ENCODE data around the gene LBX2.

LBX2 gene, protein sequence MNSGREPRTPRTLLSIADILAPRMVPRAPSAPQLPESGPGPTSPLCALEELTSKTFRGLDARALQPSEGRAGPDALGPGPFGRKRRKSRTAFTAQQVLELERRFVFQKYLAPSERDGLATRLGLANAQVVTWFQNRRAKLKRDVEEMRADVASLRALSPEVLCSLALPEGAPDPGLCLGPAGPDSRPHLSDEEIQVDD

DNA sequence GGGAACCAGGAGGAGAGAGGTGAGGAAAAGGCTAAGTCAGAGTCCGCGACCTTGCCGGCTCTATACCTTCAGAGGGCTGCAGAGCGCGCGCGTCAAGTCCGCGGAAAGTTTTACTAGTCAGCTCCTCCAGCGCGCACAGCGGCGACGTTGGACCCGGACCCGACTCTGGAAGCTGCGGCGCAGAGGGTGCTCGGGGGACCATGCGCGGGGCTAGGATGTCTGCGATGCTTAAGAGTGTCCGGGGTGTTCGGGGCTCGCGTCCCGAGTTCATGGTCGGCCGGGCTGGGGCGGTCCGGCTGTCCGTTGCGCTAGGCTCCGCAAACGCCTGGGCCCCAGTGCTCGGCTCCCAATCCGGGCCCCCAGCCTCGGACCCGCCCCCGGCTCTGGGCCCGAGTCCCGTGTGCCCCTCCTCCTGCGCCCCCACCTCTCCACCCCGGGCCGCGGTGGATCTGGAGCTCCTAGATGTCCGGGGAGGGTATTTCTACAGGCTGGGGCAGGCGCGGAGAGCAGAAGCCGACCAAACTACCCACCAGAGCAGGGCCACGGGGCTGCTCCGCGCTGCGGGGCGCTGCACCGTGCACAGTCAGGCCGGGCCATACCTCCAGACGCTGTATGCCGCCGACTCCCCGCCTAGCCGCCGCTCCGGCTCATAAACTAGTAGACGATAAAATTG lies at the start of gene LBX2:
TSS of gene LBX2 (minus strand) at position 337 of the 673 bp plus-strand sequence. CDS start at position 271, 66 bp downstream.
- DNase-seq, result peak; percentile 41

DNA sequence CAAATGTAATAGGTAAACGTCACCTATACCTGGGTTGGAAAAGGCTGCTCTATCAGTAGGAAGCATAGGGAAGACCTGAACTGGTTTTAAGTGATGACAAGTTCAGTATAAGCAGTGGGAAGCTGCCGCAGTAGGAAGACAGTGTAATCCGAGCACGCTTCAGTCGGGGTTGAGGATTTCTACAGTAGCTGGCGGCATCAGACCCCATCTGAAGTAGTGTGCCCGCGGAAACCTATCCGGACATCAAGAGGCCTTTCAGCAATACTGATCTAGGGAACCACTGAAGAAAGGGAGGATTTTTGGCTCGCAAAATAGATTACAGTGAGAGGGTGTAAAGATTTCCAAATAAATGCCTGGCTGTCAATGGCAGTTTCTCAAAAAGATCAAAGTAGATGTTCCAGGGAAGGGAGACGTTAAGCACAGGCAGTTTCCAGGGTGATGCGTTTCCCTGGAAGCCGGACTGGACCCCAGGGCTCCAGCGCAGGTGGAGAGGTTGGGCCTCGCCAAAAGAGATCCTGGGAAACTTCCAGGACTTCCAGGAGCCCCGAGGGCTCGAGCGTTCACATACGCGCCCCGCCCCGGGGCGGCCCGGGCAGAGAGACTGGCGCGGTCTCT lies 49.0 kb upstream of the LBX2 start:
- DNase-seq, result no peak

DNA sequence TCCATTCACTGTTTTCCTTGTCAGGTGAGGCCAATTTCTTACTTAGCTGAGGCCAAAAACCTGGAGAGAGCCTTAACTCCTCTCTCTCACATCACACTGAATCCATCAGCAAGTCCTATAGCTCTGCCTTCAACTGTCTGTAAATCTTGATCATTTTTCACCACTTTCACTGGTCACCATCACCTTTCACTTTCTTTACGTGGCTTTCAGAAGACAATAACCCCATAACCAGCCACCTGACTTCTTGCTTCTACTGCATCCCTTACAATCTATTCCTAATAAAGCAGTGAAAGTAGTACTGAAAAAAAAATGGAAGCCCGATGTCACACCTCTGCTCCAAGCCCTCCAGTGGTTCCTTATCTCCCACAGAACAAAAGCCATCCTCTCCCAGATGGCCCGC lies 46.6 kb upstream of the LBX2 start:
- DNase-seq, result no peak

DNA sequence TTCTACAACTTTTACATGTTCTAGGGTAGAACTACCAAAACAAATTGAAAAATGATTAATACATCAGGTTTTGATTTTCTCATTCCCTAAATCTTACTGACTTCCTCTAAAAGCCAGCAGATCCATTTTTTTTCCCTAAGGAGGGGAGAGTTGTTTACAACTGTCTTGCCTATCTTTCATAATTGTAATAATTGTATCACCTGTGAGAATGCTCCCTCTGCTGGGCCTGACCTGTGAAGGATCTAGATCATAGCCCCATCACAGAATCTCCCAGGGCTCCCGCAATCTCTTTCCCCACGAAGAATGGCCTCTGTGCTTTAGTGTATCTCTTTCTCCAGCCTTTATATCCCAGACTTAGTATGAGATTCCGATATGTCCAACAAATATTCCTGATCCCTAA lies 45.2 kb upstream of the LBX2 start:
- no peak for DNase-seq

DNA sequence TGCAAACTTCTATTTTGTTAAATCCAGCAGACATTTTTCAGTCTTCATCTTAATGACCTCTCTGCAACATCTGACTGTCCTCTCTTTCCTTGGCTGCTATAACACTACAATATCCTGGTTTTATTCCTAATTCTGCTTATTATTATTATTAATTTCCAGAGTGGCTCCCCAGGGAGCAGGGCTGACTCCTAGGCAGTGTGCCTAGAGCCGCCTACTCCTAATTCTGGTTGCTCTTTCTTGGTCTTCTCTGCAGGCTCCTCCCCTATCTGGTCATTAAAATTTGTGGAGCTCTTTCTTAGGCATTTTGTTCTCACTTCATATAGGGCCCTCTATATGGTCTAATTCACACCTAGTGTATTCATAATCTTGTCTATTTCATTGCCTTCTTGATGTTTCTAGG lies 43.6 kb upstream of the LBX2 start:
- DNase-seq, result no peak

DNA sequence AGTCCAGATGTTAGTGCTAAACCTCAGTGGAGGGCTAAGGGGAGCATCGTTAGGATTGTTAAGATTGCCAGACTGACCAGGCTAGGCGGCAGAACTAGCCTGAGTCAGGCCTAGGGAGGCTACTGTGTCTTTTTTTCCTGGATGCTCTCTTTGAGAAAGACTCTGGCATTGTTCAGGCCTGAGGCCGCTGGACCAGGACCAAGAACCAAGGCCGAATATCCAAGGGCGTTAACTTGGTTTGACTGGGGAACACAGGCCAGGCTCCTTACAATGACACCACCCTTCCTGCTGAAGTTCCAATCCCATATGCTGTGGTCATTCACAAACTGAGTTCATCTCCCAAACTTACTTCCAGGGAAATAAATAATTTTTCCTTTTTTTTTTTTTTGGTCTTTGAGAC lies 40.9 kb upstream of the LBX2 start:
- DNase-seq, result no peak

DNA sequence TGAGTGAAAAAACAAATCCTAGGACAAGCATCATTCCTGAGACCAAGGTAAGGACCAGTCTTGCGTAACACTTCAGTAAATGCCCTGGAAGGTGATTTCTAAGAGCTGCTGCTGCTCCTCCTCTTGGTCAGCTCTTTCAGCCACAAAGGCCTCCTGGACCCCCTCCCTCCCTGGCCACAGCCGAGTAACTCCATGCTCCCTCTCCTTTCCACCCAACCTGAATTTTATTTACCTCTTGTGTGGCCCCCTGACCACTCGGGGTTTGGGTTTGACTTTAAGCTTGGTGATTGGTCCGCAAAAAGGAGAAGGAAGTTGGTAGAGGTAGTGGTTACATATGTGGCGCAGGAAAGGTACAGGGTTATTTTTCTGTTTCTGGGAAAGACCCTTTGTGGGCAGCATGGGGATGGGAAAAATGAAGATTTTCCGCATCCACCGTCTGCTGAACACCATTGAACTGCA lies 39.5 kb upstream of the LBX2 start:
- DNase-seq, result no peak

DNA sequence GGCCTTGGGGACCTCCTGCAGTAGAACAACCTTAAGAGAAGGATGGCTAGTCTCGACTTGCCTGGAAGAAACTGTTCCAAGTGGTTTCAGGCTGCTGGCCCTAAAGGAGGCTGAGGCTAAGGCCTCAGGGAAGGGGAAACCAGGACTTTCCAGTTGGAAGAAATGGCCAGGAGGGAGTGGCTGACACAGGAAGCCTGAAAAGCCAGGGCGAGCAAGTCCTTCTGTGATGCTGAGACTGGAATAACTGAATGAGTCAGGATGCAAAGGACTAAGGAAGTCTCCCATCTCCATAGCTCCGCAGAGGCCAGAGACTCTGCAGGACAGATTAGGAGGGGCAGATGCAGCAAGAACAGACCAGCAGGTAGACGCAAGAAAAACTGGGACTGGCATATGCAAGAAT lies 37.7 kb upstream of the LBX2 start:
- no peak for DNase-seq

DNA sequence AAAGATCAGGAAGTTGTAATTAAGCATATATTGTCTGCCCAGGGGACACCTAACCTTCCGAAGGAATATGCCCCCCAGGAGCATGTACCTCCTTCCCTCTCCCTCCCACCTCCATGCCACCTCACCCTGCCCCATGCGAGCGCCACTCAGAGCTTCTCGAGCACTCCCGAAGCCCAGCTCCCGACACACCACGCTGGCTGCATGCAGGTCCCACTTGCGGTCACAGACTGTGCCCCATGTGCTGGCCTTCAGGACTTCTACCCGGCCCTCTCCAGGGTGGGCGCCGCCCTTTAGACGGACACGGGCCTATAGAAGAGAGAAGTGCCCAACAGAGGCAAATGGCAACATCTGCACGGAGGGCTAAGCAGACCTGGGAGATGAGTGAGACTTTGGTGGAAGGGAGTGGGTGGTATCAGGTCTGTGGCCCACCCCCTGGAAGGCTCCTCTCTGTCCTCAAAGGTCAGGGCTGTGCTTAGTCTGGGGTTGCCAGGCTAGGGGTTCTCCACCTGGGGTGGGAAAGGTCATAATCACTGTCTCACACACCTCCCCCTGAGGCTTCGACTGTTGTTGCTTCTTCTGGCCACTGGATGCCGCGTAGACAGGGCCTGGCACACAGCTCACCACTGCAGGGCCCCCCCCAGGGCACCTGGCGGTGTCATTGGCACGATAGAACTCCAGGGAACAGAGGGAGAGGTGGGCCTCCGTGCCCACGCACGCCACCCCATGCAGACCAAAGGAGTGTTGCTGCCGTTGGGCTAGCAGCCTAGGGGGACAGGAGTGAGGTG lies 37.0 kb upstream of the LBX2 start:
- no peak for DNase-seq

DNA sequence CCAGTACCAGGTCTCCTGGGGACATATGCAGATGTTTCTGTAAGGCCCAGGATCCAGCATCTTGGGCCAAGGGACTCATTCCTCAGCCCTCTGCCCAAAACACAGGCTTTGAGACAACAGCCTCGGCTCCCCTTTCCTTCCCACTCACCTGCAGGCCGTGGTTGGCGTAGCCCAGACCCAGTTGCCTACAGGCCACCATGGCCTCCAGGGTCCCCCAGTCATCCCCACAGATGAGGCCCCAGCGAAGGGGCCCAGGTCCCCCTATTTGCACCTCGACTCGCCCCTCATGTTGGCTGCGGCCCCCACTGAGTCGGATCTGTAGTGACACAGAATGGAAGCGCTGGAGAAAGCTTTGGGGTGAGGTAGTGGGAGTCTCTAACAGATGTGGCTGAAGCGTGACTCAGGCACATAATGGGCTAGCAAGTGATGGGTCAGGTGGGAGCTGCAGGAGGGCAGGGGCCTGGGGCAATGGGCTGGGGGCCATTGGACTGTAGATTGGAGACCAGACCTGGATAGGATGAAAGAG lies 36.1 kb upstream of the LBX2 start:
- DNase-seq, result no peak

DNA sequence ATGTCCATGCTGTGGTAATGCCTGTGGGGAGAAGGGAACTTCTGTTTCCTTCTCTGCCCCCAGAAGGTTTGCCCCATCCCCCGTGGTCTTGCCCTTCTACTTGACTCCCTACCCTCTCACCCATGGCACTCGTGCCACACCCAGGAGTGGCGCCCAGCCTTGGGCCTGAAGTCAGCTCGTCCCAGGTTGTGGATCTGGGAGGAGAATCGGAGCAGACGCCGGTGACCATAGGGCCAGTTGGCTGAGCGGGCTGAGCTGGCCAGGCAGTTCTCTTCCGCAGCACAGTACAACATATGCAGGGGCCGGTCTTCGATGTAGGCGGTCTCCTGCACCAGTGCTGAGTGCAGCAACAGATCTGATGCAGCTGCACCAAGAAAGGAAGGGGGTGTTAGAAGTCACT lies 35.0 kb upstream of the LBX2 start:
- DNase-seq, result no peak

DNA sequence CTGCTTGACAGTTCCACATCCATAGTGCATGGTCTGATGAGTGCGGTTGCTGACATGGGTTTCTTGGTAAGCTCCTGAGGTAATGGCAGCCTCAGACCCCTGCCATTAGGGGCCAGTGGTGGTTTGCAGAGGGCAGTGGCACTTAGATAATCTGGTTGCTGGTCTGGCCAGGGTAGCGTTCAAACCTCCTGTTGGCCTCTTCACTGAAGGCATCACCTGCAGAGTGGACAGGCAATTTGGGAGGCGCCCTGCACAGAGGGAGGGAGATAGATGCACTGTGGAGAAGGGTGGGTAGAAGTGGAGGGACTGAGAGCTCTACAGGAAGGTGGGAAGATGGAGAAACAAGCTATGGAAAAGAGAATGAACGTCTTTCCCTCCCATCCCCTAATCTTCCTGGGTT lies 34.1 kb upstream of the LBX2 start:
- no peak for DNase-seq

DNA sequence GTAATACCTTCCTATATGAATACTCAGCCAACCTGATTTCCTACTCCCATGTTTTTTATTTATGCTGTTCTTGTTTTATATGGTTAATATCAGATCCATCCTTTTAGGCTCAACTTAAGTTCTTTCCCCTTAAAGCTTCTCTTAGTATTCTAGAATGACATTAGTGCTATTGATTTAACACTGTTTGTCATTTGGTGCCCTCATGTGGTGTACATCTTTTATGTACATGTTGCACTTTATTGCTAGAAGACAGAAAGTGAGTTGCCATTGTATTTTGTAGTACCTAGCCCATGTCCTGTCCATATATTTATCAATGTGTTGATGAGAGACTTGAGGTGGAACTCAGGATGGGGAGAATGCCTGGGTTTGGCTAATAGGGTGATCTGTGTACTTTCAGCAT lies 32.8 kb upstream of the LBX2 start:
- no peak for DNase-seq

DNA sequence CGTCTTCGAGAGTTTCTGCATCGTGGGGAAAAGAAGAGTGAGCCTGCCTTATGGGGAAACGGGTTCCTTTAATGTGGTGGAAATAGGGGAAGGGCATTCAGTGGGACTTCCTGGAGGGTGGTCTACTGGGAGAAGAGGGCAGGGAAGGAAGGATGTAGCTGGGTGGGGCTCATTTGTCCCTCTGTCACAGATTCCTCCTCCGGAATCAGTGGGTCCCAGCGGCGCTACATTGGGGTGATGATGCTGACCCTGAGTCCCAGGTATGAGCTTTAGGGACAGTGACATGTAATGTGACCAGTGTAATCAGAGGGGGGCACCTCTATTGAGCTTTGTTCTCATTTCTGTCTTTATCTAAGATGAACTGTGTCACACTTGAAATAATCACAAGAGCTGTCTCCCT lies 32.3 kb upstream of the LBX2 start:
- no peak for DNase-seq

DNA sequence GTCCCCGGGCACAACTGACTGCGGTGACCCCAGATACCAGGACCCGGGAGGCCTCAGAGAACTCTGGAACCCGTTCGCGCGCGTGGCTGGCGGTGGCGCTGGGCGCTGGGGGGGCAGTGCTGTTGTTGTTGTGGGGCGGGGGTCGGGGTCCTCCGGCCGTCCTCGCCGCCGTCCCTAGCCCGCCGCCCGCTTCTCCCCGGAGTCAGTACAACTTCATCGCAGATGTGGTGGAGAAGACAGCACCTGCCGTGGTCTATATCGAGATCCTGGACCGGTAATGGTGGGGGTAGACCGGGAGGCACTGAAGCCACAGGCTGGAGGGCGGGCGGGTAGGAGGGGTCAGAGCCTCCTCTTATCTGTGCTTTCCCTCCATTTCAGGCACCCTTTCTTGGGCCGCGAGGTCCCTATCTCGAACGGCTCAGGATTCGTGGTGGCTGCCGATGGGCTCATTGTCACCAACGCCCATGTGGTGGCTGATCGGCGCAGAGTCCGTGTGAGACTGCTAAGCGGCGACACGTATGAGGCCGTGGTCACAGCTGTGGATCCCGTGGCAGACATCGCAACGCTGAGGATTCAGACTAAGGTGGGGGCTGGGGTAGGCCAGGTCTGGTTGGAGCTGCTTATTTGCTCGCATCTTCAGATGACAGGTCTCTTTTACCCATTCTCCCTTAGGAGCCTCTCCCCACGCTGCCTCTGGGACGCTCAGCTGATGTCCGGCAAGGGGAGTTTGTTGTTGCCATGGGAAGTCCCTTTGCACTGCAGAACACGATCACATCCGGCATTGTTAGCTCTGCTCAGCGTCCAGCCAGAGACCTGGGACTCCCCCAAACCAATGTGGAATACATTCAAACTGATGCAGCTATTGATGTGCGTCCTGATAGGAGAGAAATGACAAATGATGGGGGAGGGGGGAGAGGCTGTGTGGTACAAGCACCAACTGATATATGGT lies 31.1 kb upstream of the LBX2 start:
- peak; percentile 43 for DNase-seq

DNA sequence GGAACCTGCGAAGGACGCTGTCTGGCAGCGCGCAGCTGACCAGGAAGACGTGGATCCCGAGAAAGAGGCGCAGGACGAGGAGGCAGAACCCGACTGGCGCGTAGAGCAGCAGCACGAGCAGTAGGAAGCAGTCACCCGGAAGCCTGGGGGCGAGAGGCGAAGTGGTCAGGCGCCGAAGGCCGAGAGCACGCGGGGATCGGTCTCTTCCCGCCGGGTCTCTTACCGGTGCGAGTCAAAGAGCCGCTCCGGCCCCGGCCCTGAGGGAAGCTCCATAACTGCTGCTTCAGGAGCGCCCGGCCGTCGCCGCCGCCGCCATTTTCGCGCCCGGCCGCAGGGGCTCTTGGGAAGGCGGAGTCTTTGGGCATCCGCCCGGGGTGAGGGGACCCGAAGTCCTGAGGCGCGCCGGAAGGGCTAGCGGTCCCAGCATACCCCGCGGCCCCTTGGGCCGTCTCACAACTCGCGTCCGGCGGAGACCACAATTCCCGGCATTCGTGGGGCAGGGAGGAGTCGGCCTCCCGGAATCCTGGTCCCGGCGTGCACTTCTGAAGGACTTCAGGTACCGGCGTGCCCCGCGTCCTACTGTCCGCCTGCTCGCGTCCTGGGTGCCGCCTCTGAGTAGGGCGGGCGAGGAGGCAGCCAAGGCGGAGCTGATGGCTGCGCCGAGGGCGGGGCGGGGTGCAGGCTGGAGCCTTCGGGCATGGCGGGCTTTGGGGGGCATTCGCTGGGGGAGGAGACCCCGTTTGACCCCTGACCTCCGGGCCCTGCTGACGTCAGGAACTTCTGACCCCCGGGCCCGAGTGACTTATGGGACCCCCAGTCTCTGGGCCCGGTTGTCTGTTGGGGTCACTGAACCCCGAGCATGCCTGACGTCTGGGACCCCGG lies 30.2 kb upstream of the LBX2 start, which contains the start of the genes AUP1 and HTRA2:
TSS of gene AUP1 (minus strand) at position 350 of the 882 bp plus-strand sequence. CDS start at position 273, 77 bp downstream.
TSS of gene HTRA2 (plus strand) at position 577 of the 882 bp plus-strand sequence. CDS start at position 651, 74 bp downstream.
- peak; percentile 81 for DNase-seq

DNA sequence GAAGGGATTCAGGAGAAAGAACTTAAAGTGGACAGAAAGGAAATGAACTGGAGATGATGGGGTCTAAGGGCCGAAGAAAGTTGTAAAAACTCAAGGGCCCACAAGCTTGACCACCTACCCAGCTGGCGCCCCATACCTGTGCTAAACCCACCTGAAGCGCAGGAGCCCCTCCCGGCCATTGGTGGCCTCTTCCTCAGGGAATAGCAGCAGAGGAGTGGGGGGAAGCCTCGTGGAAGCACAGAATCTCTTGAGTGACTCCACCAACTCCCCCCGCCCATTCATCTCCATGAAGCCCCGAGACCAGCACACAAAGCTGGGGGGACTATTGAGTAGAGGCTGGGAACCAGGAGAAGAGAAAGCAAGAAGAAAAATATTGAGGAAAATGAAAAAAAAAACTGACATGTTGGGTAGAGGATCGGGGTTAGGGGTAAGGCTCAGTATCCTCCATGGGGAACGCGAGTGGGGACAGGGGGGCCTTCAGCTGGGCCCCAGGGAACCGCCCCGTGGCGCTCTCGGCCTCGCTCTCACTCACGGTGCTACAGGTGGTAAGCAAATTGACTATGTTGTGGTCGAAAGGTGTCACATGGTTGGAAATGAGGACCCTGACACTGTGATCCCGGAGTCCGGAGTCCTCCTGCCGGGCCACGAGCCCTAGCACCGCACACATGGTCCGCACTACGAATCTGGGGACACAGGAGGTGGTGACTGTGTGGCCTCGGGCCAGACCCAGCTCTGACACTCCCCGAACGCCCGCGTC lies 29.4 kb upstream of the LBX2 start:
- DNase-seq, result no peak

DNA sequence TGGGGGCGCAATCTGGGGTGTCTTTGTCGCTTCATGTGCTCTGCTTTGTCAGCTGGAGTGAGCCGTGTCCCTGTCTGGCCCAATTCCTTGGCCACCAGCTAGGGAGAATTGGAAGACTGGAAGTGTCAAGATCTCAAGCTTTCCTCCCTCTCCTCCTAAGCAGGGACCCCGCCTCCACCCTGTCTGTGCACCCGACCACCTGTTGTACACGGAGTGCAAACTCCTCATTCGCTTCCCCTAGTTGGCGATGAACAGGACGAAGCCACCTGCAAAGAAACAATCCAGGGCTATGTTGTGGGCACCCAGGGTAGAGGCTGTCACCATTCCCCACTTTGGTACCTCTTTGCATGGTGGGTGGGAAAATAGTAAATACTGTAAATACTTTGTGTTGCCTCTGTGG lies 28.3 kb upstream of the LBX2 start:
- no peak for DNase-seq

DNA sequence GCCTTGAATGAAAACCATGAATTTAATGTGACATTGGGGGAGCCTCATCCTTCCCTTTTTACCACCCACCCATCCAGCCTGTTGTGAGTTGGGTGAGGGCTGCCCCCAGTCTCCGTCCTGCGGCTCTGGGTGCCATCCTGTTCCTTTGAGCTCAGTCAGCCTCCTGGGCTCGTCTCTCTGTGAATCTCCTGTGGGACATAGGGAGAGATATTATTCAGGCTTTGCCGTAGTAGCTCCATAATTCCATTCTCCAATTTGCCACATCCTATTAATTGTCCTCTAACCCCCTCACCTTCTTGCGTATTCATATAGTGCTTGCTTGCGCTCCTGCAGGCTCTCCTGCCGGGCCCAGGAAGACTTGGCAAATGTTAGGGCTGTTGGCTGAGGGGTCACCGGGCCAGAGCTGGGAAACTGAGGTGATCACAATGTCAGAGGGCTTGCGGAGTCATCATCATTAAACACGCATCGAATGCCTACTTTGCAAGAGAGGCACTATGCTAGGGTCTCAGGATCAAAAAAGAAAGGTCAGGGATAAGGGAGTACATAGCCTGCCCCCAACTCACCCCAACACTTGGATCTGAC lies 27.3 kb upstream of the LBX2 start:
- no peak for DNase-seq
